CD4-positive, alpha-beta T cell treated with Interleukin-17A for 4 hours (primary cell): ENCODE data around the gene DRGX.

Source experiments
- DNase-seq: peaks from one replicate; pipeline ENCODE4 v3.0.0-alpha.2; 2020; ENCODE audit warnings: mixed read lengths

Gene DRGX

GRCh38 chr10:49361178-49361554, 34.7 kb downstream of the DRGX start:
- DNase-seq: no peak

DNA sequence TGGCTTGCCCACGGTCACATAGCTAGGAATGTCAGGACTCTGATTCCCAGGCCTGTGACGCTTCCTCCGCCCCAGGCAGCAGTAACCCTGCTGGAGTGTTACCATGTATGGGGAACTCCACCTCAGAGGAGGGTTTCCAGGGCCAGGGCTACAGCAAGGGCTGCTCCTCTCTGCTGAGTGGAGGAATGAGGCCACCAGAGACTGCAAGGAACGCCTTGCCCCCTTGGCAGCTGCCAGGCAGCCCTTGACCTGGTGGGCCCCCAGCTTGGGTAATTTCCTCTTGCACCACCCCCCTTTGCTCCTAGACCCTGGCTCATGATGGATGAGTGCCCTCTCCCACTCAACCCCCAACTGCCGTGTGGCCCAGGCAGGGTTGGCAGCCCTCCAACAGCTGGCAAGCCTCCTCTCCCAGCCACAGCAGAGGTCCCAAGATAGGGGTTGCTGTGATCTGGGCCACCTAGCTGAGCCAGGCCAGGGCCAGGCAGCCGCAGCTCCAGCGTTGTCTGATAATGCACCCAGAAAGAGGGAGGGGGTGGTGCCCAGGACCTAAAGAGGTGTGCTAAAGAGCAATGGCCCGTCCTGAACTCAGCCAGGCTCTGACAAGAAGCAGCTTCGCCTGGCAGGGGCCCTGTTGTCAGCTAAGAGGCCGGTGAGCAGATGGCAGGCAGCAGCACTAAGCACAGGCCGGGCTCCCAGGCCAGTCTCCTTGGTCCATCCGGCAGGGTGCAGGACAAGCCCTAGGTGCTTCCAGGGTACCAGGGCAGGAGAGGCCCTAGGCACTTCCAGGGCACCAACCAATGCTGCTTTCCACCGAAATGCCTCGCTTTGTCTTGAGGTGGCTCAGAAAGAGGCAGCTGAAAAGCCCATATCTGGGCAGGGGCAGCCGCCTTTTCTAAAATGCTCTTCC, 35.4 kb downstream of the DRGX start:
- DNase-seq: no peak

GRCh38 chr10:49359349-49360270, 36.3 kb downstream of the DRGX start:
- DNase-seq: no peak

DNA sequence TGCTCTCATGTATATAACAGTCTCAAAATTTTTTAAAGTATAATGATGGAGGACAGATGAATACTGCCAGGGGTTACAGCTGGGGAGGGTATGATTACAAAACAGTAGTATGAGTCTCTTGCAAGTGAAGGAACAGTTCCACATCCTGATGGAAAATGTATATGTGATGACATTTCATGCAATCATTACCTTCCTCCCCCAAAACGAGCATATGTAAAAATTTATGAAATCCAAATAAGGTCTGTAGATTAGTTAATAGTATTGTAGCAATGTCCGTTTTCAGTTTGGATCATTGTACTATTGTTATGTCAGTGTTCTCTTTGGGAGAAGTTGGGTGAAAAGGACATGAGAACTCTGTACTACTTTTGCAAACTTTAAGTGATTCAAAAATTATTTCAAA, 38.0 kb downstream of the DRGX start:
- no peak for DNase-seq

DNA sequence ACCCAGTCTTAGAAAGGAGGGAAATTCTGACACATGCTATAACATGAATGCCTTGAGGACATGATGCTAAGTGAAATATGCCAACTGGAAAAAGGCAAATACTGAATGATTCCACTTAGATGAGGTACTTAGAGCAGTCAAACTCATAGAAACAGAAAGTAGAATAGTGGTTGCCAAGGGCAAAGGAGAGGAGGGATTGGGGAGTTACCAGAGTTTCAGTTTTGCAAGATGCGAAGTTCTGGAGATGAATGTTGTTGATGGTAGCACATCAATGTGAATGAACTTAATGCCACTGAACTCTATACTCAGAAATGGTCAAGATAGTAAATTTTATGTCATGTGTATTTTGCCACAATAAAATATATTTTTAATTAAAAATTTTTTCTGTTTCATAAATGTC, 38.9 kb downstream of the DRGX start:
- DNase-seq: no peak

DNA sequence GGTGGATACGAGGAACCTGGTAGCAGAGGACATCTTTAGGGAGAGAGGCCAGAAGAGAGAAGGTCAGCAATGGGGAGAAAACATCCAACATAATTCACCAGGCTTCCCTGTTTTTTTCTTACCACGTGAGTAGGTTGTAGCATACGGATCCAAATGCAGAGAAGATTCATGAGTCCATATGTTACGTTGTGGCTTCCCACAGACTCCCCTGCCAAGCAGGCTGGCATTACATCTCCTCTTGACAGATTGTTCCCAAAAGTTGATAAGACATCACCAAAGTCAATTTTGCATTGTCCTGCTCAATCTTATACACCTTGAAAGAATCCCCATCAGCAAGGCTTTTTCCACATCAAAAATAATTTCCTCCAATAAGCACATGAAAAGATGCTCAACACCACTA, 39.7 kb downstream of the DRGX start:
- no peak for DNase-seq

- no peak for DNase-seq
These were observed 40.7 kb downstream of the DRGX start for GRCh38 chr10:49355221-49355620.

- DNase-seq: no peak
These were observed 41.3 kb downstream of the DRGX start for GRCh38 chr10:49354593-49354992.

GRCh38 chr10:49353895-49354566, 41.9 kb downstream of the DRGX start:
- DNase-seq: no peak

- no peak for DNase-seq
These were observed 42.6 kb downstream of the DRGX start for GRCh38 chr10:49353026-49353894.

GRCh38 chr10:49352323-49352722, 43.6 kb downstream of the DRGX start:
- no peak for DNase-seq

- no peak for DNase-seq
These were observed 44.2 kb downstream of the DRGX start for GRCh38 chr10:49351669-49352068.

- DNase-seq: no peak
These were observed 44.9 kb downstream of the DRGX start for GRCh38 chr10:49350846-49351532.

DNA sequence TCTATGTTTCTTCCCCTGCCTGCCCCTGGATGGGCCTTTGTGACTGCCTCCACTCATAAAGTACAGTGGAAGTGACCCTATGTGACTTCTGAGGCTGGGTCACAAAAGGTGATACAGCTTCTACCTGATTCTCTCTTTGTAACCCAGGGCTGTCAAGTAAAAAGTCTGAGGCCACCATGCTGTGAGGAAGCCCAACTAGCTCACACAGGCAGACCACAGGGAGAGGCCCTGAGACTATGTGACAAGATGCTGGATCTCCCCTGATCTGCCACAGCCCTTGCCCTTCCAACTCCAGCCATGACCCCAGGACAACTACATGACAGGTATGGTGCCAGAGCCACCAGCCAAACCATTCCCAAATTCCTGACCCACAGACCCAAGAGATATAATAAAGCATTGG, 45.8 kb downstream of the DRGX start:
- DNase-seq: no peak

GRCh38 chr10:49349390-49349789, 46.5 kb downstream of the DRGX start:
- no peak for DNase-seq

DNA sequence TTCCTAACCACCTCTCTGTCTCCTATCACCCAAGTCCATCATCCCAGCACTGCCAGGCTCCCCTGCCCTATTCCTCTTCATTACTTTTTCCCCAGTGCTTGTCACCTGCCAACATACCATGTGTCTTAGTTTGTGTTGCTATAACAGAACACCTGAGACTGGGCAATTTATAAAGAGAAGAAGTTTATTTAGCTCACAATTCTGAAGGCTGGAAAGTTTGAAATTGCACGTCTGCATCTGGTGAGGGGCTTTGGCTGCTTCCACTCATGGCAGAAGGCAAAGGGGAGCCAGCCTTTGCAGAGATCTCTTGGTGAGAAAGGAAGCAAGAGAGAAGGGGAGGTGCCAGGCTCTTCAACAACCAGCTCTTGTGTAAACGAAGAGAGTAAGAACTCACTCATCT, 47.3 kb downstream of the DRGX start:
- DNase-seq: no peak

GRCh38 chr10:49347827-49348226, 48.1 kb downstream of the DRGX start:
- no peak for DNase-seq

DNA sequence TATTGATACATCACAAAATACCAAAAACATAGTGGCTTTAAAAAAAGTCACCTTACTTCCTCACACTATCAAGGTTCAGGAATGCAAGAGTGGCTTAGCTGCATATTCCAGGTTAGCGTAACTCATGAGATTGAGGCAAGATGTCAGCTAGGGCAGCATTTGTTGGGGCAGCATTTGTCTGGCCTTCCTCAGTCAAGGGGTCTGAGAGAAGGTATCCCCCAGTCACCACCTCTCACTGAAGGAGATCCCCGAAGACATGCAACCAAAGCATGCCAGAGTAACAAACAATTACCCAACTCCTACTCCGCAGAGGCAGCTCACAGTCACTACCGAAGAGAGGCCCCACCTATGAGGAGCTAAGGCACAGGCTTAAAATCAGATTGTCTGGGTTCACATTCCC, 48.5 kb downstream of the DRGX start:
- DNase-seq: no peak

GRCh38 chr10:49344840-49345239, 51.0 kb downstream of the DRGX start:
- DNase-seq: no peak

DNA sequence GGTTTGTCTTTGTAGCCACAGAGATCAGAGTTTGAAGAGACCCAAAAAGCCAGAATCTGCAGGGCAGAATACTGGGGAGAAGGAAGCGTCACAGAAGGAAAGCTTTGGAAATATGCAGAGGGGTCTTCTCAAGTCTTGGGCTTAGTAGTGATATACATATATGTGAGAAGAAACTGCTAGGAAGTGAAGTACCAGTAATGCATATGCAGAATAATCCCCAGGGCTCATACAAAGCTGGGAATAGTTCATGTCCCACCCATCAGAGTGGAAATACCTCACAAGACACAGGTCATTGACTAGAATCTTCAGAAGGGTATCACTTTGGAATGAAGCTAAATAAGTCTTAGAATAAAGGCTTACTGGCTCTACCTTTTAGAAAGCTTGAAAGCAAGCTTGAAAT, 57.3 kb downstream of the DRGX start:
- DNase-seq: no peak

DNA sequence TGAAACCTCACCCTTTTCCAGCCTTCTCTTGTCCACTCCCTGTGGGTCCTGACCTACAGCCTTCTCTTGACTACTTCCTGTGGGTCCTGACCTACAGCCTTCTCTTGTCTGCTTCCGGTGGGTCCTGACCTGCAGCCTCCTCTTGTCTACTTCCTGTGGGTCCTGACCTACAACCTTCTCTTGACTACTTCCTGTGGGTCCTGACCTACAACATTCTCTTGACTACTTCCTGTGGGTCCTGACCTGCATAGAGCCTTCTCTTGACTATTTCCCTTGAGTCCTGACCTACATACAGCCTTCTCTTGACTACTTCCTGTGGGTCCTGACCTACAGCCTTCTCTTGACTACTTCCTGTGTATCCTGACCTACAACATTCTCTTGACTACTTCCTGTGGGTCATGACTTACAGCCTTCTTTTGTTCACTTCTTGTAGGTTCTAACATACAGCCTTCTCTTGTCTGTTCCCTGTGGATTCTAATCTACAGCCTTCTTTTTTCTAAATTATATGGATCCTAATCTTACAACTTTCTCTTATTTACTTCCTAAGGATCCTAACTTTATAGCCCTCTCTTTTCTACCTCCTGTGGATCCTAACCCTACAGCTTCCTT, 60.4 kb downstream of the DRGX start:
- DNase-seq: no peak
